ENCODE data around the gene IFNLR1.

DNA sequence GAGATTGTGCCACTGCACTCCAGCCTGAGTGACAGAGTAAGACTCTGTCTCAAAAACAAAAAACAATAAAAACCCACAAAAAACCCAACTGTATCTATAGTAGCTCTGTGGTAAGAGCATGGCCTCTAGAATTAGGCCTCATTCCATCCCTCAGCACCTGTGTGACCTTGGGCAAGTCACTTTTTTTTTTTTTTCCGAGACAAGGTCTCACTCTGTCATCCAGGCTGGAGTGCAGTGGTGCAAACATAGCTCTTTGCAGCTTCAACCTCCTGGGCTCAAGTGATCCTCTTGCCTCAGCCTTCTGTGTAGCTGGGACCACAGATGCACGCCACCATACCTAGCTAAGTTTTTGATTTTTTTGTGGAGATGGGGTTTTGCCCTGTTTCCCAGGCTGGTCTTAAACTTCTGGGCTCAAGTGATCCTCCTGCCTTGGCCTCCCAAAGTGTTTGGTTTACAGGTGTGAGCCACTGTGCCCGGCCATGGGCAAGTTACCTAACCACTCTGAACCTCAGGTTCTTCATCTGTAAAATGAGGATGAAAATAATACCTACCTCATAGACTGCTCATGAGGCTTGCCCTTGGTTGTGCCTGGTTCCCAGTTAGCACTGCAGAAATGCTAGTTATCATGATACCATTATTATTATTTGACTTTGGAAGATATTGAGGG lies 59.8 kb downstream of the IFNLR1 start:
- TF ChIP-seq, protein P1, sequence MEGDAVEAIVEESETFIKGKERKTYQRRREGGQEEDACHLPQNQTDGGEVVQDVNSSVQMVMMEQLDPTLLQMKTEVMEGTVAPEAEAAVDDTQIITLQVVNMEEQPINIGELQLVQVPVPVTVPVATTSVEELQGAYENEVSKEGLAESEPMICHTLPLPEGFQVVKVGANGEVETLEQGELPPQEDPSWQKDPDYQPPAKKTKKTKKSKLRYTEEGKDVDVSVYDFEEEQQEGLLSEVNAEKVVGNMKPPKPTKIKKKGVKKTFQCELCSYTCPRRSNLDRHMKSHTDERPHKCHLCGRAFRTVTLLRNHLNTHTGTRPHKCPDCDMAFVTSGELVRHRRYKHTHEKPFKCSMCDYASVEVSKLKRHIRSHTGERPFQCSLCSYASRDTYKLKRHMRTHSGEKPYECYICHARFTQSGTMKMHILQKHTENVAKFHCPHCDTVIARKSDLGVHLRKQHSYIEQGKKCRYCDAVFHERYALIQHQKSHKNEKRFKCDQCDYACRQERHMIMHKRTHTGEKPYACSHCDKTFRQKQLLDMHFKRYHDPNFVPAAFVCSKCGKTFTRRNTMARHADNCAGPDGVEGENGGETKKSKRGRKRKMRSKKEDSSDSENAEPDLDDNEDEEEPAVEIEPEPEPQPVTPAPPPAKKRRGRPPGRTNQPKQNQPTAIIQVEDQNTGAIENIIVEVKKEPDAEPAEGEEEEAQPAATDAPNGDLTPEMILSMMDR (IDR thresholded peaks at IDR 0.05) = no peak
- TF ChIP-seq POLR2A (IDR thresholded peaks at IDR 0.05) = no peak
